Mucosa of descending colon (tissue), 3 donors: ENCODE measurements around the gene SPON1. TPM values are rescaled to one million over a fixed set of nuclear protein-coding genes. Genes with fewer than 3 reads are reported as not detected.

ENCODE experiments used
- ATAC-seq: fragments of 200-7000 bp; cut with Tn5 transposase; one replicate; pipeline ENCODE4 v1.9.1; 2020; ENCODE audit warnings: mild to moderate bottlenecking, moderate library complexity
- DNase-seq, 3 donors: peaks; one replicate each; pipeline ENCODE4 v3.0.0-alpha.2; 2020
- H3K36me3 ChIP-seq: fragments of 200-600 bp; one replicate; pipeline ENCODE4 v1.8.0; 2021; ENCODE audit warnings: low read depth, mild to moderate bottlenecking
- H3K4me1 ChIP-seq: fragments of 200-600 bp; one replicate; pipeline ENCODE4 v1.8.0; 2021; ENCODE audit warnings: low read depth, mild to moderate bottlenecking
- H3K4me3 ChIP-seq: fragments of 200-600 bp; one replicate; pipeline ENCODE4 v1.8.0; 2021; ENCODE audit warnings: mild to moderate bottlenecking
- H3K9me3 ChIP-seq: fragments of 200-600 bp; one replicate; pipeline ENCODE4 v1.8.0; 2021; ENCODE audit warnings: mild to moderate bottlenecking
- intact Hi-C, 2 donors: fragments of 100-400 bp; cut with DNase I in 1 of 2; cut with micrococcal nuclease in 1 of 2; formaldehyde crosslinking; loops; one replicate each; pipeline versions ENCODE4 v1.11.0 to v1.11.1; 2022; cut with DNase I, micrococcal nuclease
- total RNA-seq, 3 donors: library from RNA; stranded (reverse); fragmentation: NEBNext Ultra II Directional in 2 of 3; extraction: Animal tissue kit (Norgen Biotek cat#: 25700) in 2 of 3; gene quantifications; one replicate each; pipeline versions ENCODE4 v1.2.1 to v1.2.4, GENCODE V29; 2021 to 2023
- TF ChIP-seq, protein P1 (sequence below): fragments of 200-600 bp; IDR thresholded peaks from one replicate; pipeline ENCODE4 v1.8.0; 2022; ENCODE audit warnings: antibody characterized with exemption, mild to moderate bottlenecking
- donor health status: DM: no; HTN: no; CAD: no; lungs with moderate emphysema.
- donor health status: DM: no; HTN: no; CAD: no.
- donor health status: DM: no; HTN: yes; CAD: no.

Gene SPON1
- total RNA-seq, 3 donors from 2014 or later, result 43.6 to 85.5 (median 64.2) TPM

DNA sequence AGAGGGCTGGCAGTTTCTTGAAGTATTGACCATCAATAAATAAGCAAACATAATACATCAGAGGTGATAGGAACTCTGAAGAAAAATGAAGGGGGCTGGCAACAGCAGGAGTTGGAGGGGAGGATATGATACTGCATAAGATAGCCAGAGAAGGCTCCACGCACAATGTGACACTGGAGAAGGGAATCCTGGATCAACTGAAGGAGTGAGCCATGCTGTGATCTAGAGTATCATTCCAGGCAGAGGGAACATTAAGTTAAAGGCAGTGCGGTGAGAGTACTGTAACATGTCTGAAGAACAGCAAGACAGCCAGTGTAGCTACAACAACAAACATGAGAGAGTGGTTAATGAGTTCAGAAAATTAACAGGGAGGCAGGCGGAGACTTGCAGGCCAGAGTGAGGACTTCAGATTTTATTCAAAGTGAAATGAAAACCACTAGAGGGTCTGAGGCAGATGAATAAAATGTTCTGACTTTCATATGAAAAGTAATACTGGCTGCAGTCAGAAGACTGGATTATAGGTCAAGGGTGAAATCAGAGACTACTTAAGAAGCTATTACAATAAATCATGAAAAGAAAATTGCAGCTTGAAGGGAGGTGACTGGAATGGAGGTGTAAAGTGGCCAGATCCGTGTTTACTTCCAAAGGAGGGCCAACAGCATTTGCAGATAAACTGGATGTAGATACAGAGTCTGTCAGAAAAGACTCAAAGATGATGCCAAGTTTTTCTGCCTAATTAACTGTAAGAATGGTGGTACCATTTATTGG lies 347.1 kb downstream of the SPON1 start:
- no peak for ATAC-seq
- Histone ChIP-seq H3K9me3 (no peaks in the 10 kb centered on the region), H3K4me1 (peaks cover 28% of the 10 kb centered on the region), H3K4me3 (no peak overlapping the region), H3K36me3 (no peaks in the 10 kb centered on the region)
- DNase-seq, result no peak
- intact Hi-C loops, result no loop called here
- TF ChIP-seq, protein P1, sequence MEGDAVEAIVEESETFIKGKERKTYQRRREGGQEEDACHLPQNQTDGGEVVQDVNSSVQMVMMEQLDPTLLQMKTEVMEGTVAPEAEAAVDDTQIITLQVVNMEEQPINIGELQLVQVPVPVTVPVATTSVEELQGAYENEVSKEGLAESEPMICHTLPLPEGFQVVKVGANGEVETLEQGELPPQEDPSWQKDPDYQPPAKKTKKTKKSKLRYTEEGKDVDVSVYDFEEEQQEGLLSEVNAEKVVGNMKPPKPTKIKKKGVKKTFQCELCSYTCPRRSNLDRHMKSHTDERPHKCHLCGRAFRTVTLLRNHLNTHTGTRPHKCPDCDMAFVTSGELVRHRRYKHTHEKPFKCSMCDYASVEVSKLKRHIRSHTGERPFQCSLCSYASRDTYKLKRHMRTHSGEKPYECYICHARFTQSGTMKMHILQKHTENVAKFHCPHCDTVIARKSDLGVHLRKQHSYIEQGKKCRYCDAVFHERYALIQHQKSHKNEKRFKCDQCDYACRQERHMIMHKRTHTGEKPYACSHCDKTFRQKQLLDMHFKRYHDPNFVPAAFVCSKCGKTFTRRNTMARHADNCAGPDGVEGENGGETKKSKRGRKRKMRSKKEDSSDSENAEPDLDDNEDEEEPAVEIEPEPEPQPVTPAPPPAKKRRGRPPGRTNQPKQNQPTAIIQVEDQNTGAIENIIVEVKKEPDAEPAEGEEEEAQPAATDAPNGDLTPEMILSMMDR, result no peak

GRCh38 chr11:14310679-14311078 lies 348.2 kb downstream of the SPON1 start:
- Histone ChIP-seq H3K9me3 (no peaks in the 10 kb centered on the region), H3K4me3 (no peak overlapping the region), H3K36me3 (no peaks in the 10 kb centered on the region), H3K4me1 (peaks cover 28% of the 10 kb centered on the region)
- no peak for DNase-seq
- TF ChIP-seq, protein P1, result no peak
- ATAC-seq, result no peak
- intact Hi-C loops, result no loop called here

DNA sequence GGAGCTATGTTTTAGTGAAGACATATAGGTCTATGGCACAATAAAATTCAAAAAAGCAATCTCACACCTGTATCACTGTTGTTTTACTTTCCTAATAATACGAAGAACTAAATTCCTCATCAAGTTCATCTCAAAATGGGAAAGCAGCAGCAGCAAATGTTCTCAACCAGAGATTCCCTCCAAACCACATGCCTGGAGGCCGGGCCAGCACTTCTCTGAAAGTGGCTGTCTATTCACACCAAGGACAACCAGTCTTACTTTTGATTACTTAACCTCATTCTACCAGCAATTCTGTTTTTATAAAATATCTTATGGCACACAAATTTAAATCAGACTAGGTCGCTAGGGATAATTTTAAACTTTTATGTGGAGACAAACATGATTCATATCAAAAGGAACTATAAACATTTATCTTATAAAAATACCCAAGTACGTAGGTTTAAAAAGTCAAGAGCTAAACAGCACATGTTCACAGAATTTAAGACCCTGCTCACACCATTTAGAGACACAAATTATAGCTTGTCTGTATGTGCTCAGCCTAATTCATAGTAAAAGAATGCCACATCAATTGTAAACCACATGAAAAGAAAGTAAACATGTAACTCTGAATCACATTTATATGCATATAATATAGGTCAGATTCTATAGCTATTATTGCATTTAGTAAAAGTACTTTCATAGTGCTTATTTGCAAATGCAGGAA lies 350.4 kb downstream of the SPON1 start:
- H3K36me3 ChIP-seq, result no peaks in the 10 kb centered on the region
- intact Hi-C loops, result no loop called here
- TF ChIP-seq, protein P1, result no peak
- no peak overlapping the region for H3K4me3 ChIP-seq
- peaks cover 28% of the 10 kb centered on the region for H3K4me1 ChIP-seq
- no peaks in the 10 kb centered on the region for H3K9me3 ChIP-seq
- ATAC-seq, result no peak
- DNase-seq, result no peak

GRCh38 chr11:14314127-14314526 lies 351.6 kb downstream of the SPON1 start:
- H3K4me1 ChIP-seq, result peaks cover 15% of the 10 kb centered on the region
- ATAC-seq (no peak), DNase-seq (no peak)
- intact Hi-C loops, result no loop called here
- TF ChIP-seq, protein P1, result no peak
- H3K9me3 ChIP-seq, result no peaks in the 10 kb centered on the region
- no peaks in the 10 kb centered on the region for H3K36me3 ChIP-seq
- no peak overlapping the region for H3K4me3 ChIP-seq

DNA sequence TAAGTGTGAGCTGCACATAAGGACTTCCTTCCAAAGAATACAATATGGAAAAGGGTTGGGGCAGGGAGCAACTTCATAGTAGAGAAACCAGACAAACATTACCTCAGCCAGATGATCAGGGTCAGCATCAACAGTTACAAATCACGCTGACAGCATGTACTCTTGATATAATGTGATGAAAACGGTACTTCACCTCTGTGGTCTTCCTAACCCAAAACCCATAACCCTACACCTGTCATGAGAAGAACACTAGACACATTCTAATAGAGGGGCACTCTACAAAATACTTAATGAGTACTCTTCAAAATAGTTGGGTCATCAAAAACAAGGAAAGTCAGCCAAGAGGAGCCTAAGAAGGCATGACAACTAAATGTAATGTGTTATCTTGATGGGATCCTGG lies 352.6 kb downstream of the SPON1 start:
- Histone ChIP-seq H3K36me3 (no peaks in the 10 kb centered on the region), H3K4me3 (no peak overlapping the region), H3K9me3 (no peaks in the 10 kb centered on the region), H3K4me1 (peaks cover 15% of the 10 kb centered on the region)
- TF ChIP-seq, protein P1, result no peak
- DNase-seq (no peak), ATAC-seq (no peak)
- intact Hi-C loops, result no loop called here
